ENCODE measurements around the gene LSM7. TPM values are rescaled to one million over a fixed set of nuclear protein-coding genes. Genes with fewer than 3 reads are reported as not detected.

The LSM7 gene
- total RNA-seq, 1 experiment from 2014 or later, result 282 TPM

DNA sequence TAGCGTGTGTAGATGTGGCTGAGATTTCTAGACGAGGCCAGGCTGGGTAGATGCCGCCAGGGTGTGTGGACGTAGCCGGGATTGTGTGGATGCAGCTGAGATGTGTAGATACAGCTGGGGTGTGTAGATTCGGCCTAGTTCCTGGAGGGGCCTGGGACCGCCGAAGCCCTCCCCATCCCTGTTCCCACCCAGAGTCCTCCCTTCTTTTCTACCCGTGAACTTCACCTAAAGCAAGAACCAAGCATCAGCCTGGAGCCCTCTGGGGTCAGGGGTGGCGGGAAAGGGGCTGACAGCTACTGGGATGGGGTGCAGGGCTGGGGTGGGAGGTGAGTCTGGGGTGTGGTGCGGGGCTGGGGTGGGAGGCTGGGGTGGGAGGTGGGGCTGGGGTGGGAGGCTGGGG is 32.4 kb upstream of the LSM7 start:
- ATAC-seq, result no peak; the same call in 1 of the 2 replicates
- intact Hi-C loops (cut with micrococcal nuclease), result no loop called here
- peaks cover 23% of the 10 kb centered on the region for H3K27me3 ChIP-seq (ENCODE audit: low read length)

DNA sequence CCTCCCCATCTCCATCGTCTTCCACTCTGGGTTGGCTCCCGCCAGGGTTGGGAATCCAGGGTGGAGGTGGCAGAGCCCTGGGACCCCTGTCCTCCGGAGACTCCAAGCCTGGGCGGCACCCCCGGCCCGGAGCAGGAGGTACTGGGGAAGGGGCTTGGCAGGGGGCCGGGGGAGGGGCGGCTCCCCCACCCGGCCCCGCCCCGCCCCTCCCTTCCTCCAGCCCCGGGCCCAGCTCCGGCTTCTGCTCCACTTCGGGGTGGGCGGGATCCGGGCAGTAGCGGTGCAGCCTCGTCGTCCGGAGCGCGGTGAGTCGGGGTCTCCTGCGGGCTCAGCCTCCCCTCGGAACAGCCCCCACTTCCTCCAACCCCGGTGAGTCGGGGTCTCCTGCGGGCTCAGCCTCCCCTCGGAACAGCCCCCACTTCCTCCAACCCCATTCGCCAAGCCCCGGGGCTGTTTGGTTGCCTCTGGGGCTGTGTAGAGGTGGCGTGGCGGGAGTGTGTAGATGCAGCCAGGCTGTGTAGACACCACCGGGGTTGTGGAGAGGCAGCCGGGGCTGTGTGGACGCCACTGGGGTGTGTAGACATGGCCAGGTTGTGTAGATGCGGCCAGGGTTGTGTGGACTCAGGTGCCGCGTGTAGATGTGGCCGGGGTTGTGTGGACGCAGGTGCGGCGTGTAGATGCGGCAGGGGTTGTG is 31.8 kb upstream of the LSM7 start, which contains the start of gene TMPRSS9:
TSS of gene TMPRSS9 (plus strand) at position 274 of the 694 bp plus-strand sequence. CDS start 29,521 bp downstream, outside the sequence.
- Histone ChIP-seq H4K20me1 (ENCODE audit: low read length) (no peaks in the 10 kb centered on the region), H3K4me3 (ENCODE audit: low read length) (no peak within 1 kb of the TSS), H3K4me1 (ENCODE audit: insufficient read depth, low read length) (no peaks in the 10 kb centered on the region), H3K27me3 (ENCODE audit: low read length) (peaks cover 23% of the 10 kb centered on the region), H3K36me3 (ENCODE audit: low read depth, low read length) (no peaks in the 10 kb centered on the region), H3K9me3 (ENCODE audit: low read length) (no peaks in the 10 kb centered on the region), H3K9ac (ENCODE audit: low read length) (no peak within 1 kb of the TSS), H3K79me2 (ENCODE audit: low read length) (no peaks in the 10 kb centered on the region), H3K9me2 (replicated peaks; ENCODE audit: low read length) (no peaks in the 10 kb centered on the region), H3F3A (ENCODE audit: low read length, unreplicated experiment) (no peaks in the 10 kb centered on the region), H2AFZ (ENCODE audit: low read length) (no peak within 1 kb of the TSS), H3K27ac (ENCODE audit: low read length) (no peak within 1 kb of the TSS), H3K4me2 (ENCODE audit: low read length) (no peak within 1 kb of the TSS)
- ChIA-PET CTCF (no interaction called here), POLR2A (ENCODE audit: unreplicated experiment) (no interaction called here)
- TF ChIP-seq EZH2 (IDR thresholded peaks at IDR 0.05; ENCODE audit: low read length, unreplicated experiment) (no peak), EZH2phosphoT487 (IDR thresholded peaks at IDR 0.05; ENCODE audit: borderline replicate concordance, low read length) (no peak; the same call in 1 of the 2 replicates)
- TF ChIP-seq, protein P1, sequence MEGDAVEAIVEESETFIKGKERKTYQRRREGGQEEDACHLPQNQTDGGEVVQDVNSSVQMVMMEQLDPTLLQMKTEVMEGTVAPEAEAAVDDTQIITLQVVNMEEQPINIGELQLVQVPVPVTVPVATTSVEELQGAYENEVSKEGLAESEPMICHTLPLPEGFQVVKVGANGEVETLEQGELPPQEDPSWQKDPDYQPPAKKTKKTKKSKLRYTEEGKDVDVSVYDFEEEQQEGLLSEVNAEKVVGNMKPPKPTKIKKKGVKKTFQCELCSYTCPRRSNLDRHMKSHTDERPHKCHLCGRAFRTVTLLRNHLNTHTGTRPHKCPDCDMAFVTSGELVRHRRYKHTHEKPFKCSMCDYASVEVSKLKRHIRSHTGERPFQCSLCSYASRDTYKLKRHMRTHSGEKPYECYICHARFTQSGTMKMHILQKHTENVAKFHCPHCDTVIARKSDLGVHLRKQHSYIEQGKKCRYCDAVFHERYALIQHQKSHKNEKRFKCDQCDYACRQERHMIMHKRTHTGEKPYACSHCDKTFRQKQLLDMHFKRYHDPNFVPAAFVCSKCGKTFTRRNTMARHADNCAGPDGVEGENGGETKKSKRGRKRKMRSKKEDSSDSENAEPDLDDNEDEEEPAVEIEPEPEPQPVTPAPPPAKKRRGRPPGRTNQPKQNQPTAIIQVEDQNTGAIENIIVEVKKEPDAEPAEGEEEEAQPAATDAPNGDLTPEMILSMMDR (conservative IDR thresholded peaks at IDR 0.05; ENCODE audit: low read depth, low read length), result no peak
- no TSS peak for BruUV-seq (replicated peaks)
- no peak for ATAC-seq
- DNase-seq, result no peak
- intact Hi-C loops (cut with micrococcal nuclease), result no loop called here

More for the DNA sequence above, 32.4 kb upstream of the LSM7 start:
- H4K20me1 ChIP-seq (ENCODE audit: low read length), result no peaks in the 10 kb centered on the region
- no peaks in the 10 kb centered on the region for H3K36me3 ChIP-seq (ENCODE audit: low read depth, low read length)
- no peak overlapping the region for H3K9ac ChIP-seq (ENCODE audit: low read length)
- POLR2A ChIA-PET (ENCODE audit: unreplicated experiment), result no interaction called here
- H3K9me3 ChIP-seq (ENCODE audit: low read length), result no peaks in the 10 kb centered on the region
- no peak overlapping the region for H2AFZ ChIP-seq (ENCODE audit: low read length)
- H3K79me2 ChIP-seq (ENCODE audit: low read length), result no peaks in the 10 kb centered on the region
- BruUV-seq (replicated peaks), result no TSS peak
- H3F3A ChIP-seq (ENCODE audit: low read length, unreplicated experiment), result no peaks in the 10 kb centered on the region
- no peak overlapping the region for H3K4me2 ChIP-seq (ENCODE audit: low read length)
- H3K27ac ChIP-seq (ENCODE audit: low read length), result no peak overlapping the region
- H3K9me2 ChIP-seq (replicated peaks; ENCODE audit: low read length), result no peaks in the 10 kb centered on the region
- no peak for DNase-seq
- H3K4me1 ChIP-seq (ENCODE audit: insufficient read depth, low read length), result no peaks in the 10 kb centered on the region
- TF ChIP-seq EZH2phosphoT487 (IDR thresholded peaks at IDR 0.05; ENCODE audit: borderline replicate concordance, low read length) (no peak), EZH2 (IDR thresholded peaks at IDR 0.05; ENCODE audit: low read length, unreplicated experiment) (no peak)
- TF ChIP-seq, protein P1 (conservative IDR thresholded peaks at IDR 0.05; ENCODE audit: low read depth, low read length), result no peak
- no peak overlapping the region for H3K4me3 ChIP-seq (ENCODE audit: low read length)
- CTCF ChIA-PET, result no interaction called here

DNA sequence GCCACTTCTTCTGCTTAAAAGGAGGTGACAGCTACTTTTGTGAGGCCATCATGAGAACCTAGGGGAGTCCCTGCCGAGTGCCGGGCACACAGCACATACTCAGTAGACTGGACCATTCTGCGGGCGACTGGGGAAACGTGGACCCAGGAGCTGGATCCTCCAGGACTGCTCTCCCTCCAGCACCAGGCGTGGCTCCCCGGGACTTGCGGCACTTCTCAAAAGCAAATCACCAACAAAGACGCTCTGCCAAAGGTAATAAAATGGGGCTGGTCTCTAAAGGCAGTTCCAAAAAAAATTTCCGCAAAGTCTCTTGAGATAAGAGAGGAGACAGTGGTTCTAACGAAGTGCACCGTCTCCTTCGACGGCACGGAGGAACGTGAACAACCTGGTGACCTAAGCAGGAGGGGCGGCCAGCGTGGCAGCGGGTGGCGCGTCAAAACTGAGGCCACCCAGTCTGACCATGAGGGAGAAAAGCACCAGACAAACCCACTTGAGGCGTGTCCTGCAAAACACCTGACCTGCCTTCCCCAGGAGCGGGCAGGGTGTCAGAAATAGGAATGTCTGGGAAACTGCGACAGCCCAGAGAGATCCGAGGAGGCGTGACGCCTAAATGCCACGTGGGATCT is 30.3 kb upstream of the LSM7 start:
- DNase-seq (no peak), ATAC-seq (no peak)
- no TSS peak for BruUV-seq (replicated peaks)
- Histone ChIP-seq H3K27ac (ENCODE audit: low read length) (no peak overlapping the region), H3K9ac (ENCODE audit: low read length) (no peak overlapping the region), H3K79me2 (ENCODE audit: low read length) (no peaks in the 10 kb centered on the region), H2AFZ (ENCODE audit: low read length) (no peak overlapping the region), H3K4me3 (ENCODE audit: low read length) (no peak overlapping the region), H3F3A (ENCODE audit: low read length, unreplicated experiment) (no peaks in the 10 kb centered on the region), H3K9me2 (replicated peaks; ENCODE audit: low read length) (no peaks in the 10 kb centered on the region), H3K27me3 (ENCODE audit: low read length) (peaks cover 23% of the 10 kb centered on the region), H3K36me3 (ENCODE audit: low read depth, low read length) (no peaks in the 10 kb centered on the region), H3K4me2 (ENCODE audit: low read length) (no peak overlapping the region), H3K9me3 (ENCODE audit: low read length) (no peaks in the 10 kb centered on the region), H4K20me1 (ENCODE audit: low read length) (no peaks in the 10 kb centered on the region), H3K4me1 (ENCODE audit: insufficient read depth, low read length) (no peaks in the 10 kb centered on the region)
- POLR2A ChIA-PET (ENCODE audit: unreplicated experiment), result no interaction called here
- intact Hi-C loops (cut with micrococcal nuclease), result no loop called here
- no peak for TF ChIP-seq EZH2 (IDR thresholded peaks at IDR 0.05; ENCODE audit: low read length, unreplicated experiment)
- TF ChIP-seq, protein P1 (conservative IDR thresholded peaks at IDR 0.05; ENCODE audit: low read depth, low read length), result no peak
- no peak for TF ChIP-seq EZH2phosphoT487 (IDR thresholded peaks at IDR 0.05; ENCODE audit: borderline replicate concordance, low read length)
- CTCF ChIA-PET, result no interaction called here

Measured in PC-3 (cell line).